CD8-positive, alpha-beta memory T cell (primary cell): ENCODE measurements around the gene RHOJ. TPM values are rescaled to one million over a fixed set of nuclear protein-coding genes. Genes with fewer than 3 reads are reported as not detected.
"Not testable (repeated sequence)": the region's sequence is repeated elsewhere in the genome, so short reads cannot be mapped to it uniquely, and the experiment has no call there.

Experiments used
- CTCF ChIA-PET: fragments of 350-600 bp; sonication (Branson Sonifier 250); formaldehyde crosslinking; loops from one replicate; lab custom pipeline; 2021; ENCODE audit warnings: antibody characterized with exemption; lab: Charles Lee
- POLR2A ChIA-PET: fragments of 350-600 bp; sonication (Branson Sonifier 250); formaldehyde crosslinking; loops from one replicate; lab custom pipeline; 2021; ENCODE audit warnings: antibody characterized with exemption; lab: Charles Lee
- DNase-seq, 5 donors: peaks; one replicate each; pipeline versions ENCODE4 v3.0.0 to v3.0.0-alpha.2; 2020 to 2022; ENCODE audit warnings: mixed read lengths in 1 of 5
- H3K27ac ChIP-seq: one replicate; pipeline ENCODE4 v1.7.0; 2013; ENCODE audit warnings: low read depth, mild to moderate bottlenecking, low read length, moderate library complexity
- H3K27me3 ChIP-seq: 2 replicates; pipeline ENCODE4 v1.7.0; 2013; ENCODE audit warnings: low read length, mild to moderate bottlenecking; ENCODE audit not compliant: insufficient read depth, poor library complexity, severe bottlenecking
- H3K36me3 ChIP-seq: 2 replicates; pipeline ENCODE4 v1.7.0; 2013; ENCODE audit warnings: mild to moderate bottlenecking, low read length, moderate library complexity; ENCODE audit not compliant: insufficient read depth
- H3K4me1 ChIP-seq: 2 replicates; pipeline ENCODE4 v1.7.0; 2013; ENCODE audit warnings: mild to moderate bottlenecking, low read length, moderate library complexity; ENCODE audit not compliant: insufficient read depth
- H3K4me3 ChIP-seq: 2 replicates; pipeline ENCODE4 v1.7.0; 2013; ENCODE audit warnings: mild to moderate bottlenecking, low read length
- H3K9me3 ChIP-seq: 2 replicates; pipeline ENCODE4 v1.7.0; 2013; ENCODE audit warnings: mild to moderate bottlenecking, low read length
- H3K27ac Mint-ChIP-seq, 8 donors: one replicate each; pipeline ENCODE4 v1.8.0; 2020 to 2021; ENCODE audit warnings: mixed read lengths in 8 of 8, mild to moderate bottlenecking in 6 of 8, inconsistent platforms in 3 of 8, moderate library complexity in 3 of 8
- H3K27me3 Mint-ChIP-seq, 2 donors: one replicate each; pipeline ENCODE4 v1.8.0; 2020 to 2021; ENCODE audit warnings: mixed read lengths in 2 of 2, mild to moderate bottlenecking in 1 of 2, moderate library complexity in 1 of 2
- H3K36me3 Mint-ChIP-seq, 3 donors: one replicate each; pipeline ENCODE4 v1.8.0; 2020 to 2021; ENCODE audit warnings: mixed read lengths in 3 of 3, inconsistent platforms in 1 of 3, mild to moderate bottlenecking in 1 of 3
- H3K4me1 Mint-ChIP-seq, 3 donors: one replicate each; pipeline ENCODE4 v1.8.0; 2020 to 2021; ENCODE audit warnings: mixed read lengths in 3 of 3, inconsistent platforms in 1 of 3, mild to moderate bottlenecking in 1 of 3
- H3K4me3 Mint-ChIP-seq, 7 donors: one replicate each; pipeline ENCODE4 v1.8.0; 2020 to 2021; ENCODE audit warnings: mixed read lengths in 7 of 7, mild to moderate bottlenecking in 6 of 7, moderate library complexity in 4 of 7, inconsistent platforms in 2 of 7
- H3K9me3 Mint-ChIP-seq, 5 donors: one replicate each; pipeline ENCODE4 v1.8.0; 2020 to 2022; ENCODE audit warnings: mixed read lengths in 5 of 5, mild to moderate bottlenecking in 3 of 5, moderate library complexity in 2 of 5, inconsistent platforms in 1 of 5
- polyA plus RNA-seq: library from polyadenylated mRNA; unstranded; fragments of 300-500 nt; fragmentation: Illumina TruSeq; gene quantifications from one replicate; pipeline ENCODE4 v1.2.3, GENCODE V29; 2021
- total RNA-seq, 2 experiments: library from RNA; stranded (reverse); gene quantifications; one replicate each; pipeline ENCODE4 v1.2.3, GENCODE V29; 2021

The RHOJ gene
- total and polyA plus RNA-seq, 3 experiments from 2014 or later = not detected

DNA sequence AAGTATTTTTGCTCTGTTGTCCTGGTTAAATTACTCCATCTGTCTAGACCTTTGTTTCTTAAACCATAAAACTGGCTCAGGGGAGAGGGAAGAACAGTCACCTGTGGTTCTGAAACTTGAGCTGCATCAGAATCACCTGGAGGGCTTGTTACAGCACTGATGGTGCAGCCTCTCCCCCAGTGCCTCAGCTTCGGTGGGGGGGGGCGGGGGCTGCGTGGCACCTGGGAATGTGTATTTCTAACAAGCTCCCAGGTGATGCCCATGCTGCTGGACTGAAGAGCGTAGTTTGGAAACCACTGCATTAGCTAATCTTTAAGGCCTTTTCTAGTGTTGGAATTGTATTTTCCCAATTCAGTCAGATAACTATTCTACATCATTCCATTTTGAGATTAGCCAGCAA, 71.8 kb downstream of the RHOJ start:
- no peaks in the 10 kb centered on the region for H3K4me1 Mint-ChIP-seq
- Histone ChIP-seq H3K27me3 (no peaks in the 10 kb centered on the region), H3K4me3 (no peak overlapping the region), H3K4me1 (no peaks in the 10 kb centered on the region), H3K36me3 (no peaks in the 10 kb centered on the region), H3K27ac (no peak overlapping the region), H3K9me3 (no peaks in the 10 kb centered on the region)
- no peak for DNase-seq
- CTCF ChIA-PET = no interaction called here
- no peak overlapping the region for H3K27ac Mint-ChIP-seq
- no peaks in the 10 kb centered on the region for H3K9me3 Mint-ChIP-seq
- H3K36me3 Mint-ChIP-seq = no peaks in the 10 kb centered on the region
- peaks cover 4 to 7% of the 10 kb centered on the region in 2 donors for H3K27me3 Mint-ChIP-seq
- no peak overlapping the region for H3K4me3 Mint-ChIP-seq
- POLR2A ChIA-PET = no interaction called here

GRCh38 chr14:63276492-63277342, 72.5 kb downstream of the RHOJ start:
- CTCF ChIA-PET = no interaction called here
- DNase-seq = no peak
- Mint-ChIP-seq H3K27me3 (peaks cover 2 to 7% of the 10 kb centered on the region in 2 donors), H3K36me3 (no peaks in the 10 kb centered on the region), H3K4me3 (no peak overlapping the region), H3K4me1 (no peaks in the 10 kb centered on the region), H3K27ac (no peak overlapping the region), H3K9me3 (no peaks in the 10 kb centered on the region)
- no peaks in the 10 kb centered on the region for H3K4me1 ChIP-seq
- POLR2A ChIA-PET = no interaction called here
- H3K9me3 ChIP-seq = no peaks in the 10 kb centered on the region
- H3K36me3 ChIP-seq = no peaks in the 10 kb centered on the region
- no peak overlapping the region for H3K4me3 ChIP-seq
- H3K27ac ChIP-seq = no peak overlapping the region
- no peaks in the 10 kb centered on the region for H3K27me3 ChIP-seq

- DNase-seq = no peak
- no peaks in the 10 kb centered on the region for H3K36me3 Mint-ChIP-seq
- ChIA-PET CTCF (no interaction called here), POLR2A (no interaction called here)
- no peaks in the 10 kb centered on the region for H3K9me3 ChIP-seq
- no peaks in the 10 kb centered on the region for H3K4me1 ChIP-seq
- no peaks in the 10 kb centered on the region for H3K27me3 ChIP-seq
- no peaks in the 10 kb centered on the region for H3K9me3 Mint-ChIP-seq
- no peak overlapping the region for H3K27ac Mint-ChIP-seq
- no peaks in the 10 kb centered on the region for H3K4me1 Mint-ChIP-seq
- H3K27me3 Mint-ChIP-seq = peaks cover 2 to 4% of the 10 kb centered on the region in 2 donors
- H3K36me3 ChIP-seq = no peaks in the 10 kb centered on the region
- no peak overlapping the region for H3K4me3 Mint-ChIP-seq
- no peak overlapping the region for H3K27ac ChIP-seq
- H3K4me3 ChIP-seq = no peak overlapping the region
These were observed 73.4 kb downstream of the RHOJ start for GRCh38 chr14:63277591-63278183.

- H3K27me3 Mint-ChIP-seq, H3K27ac ChIP-seq, POLR2A ChIA-PET, H3K4me1 Mint-ChIP-seq, CTCF ChIA-PET, H3K4me1 ChIP-seq, H3K9me3 Mint-ChIP-seq, H3K27ac Mint-ChIP-seq, H3K4me3 ChIP-seq, H3K36me3 ChIP-seq, H3K9me3 ChIP-seq, H3K27me3 ChIP-seq, DNase-seq, H3K36me3 Mint-ChIP-seq, H3K4me3 Mint-ChIP-seq: not testable (repeated sequence)
These were observed 75.7 kb downstream of the RHOJ start for GRCh38 chr14:63279933-63280332.

- no peaks in the 10 kb centered on the region for H3K27me3 ChIP-seq
- no peaks in the 10 kb centered on the region for H3K4me1 ChIP-seq
- Mint-ChIP-seq H3K27me3 (peaks cover 0 to 2% of the 10 kb centered on the region in 2 donors), H3K27ac (no peak overlapping the region), H3K36me3 (no peaks in the 10 kb centered on the region), H3K9me3 (no peaks in the 10 kb centered on the region), H3K4me3 (no peak overlapping the region), H3K4me1 (no peaks in the 10 kb centered on the region)
- no peak overlapping the region for H3K4me3 ChIP-seq
- ChIA-PET POLR2A (no interaction called here), CTCF (interaction anchor here (1.2 kb wide), 1 partner anchor 10 kb away, joined by 3 read pairs; no protein-coding TSS in a partner anchor)
- no peaks in the 10 kb centered on the region for H3K36me3 ChIP-seq
- DNase-seq = no peak
- H3K27ac ChIP-seq = no peak overlapping the region
- no peaks in the 10 kb centered on the region for H3K9me3 ChIP-seq
These were observed 79.0 kb downstream of the RHOJ start for GRCh38 chr14:63282997-63283883.

- H3K27me3 Mint-ChIP-seq = peaks cover 0 to 2% of the 10 kb centered on the region in 2 donors
- H3K4me3 Mint-ChIP-seq = no peak overlapping the region
- no peak overlapping the region for H3K27ac Mint-ChIP-seq
- no peaks in the 10 kb centered on the region for H3K36me3 Mint-ChIP-seq
- no peaks in the 10 kb centered on the region for H3K27me3 ChIP-seq
- H3K4me1 Mint-ChIP-seq = no peaks in the 10 kb centered on the region
- H3K4me3 ChIP-seq = no peak overlapping the region
- POLR2A ChIA-PET = no interaction called here
- H3K36me3 ChIP-seq = no peaks in the 10 kb centered on the region
- no peak overlapping the region for H3K27ac ChIP-seq
- H3K9me3 ChIP-seq = no peaks in the 10 kb centered on the region
- no peaks in the 10 kb centered on the region for H3K9me3 Mint-ChIP-seq
- DNase-seq = no peak
- CTCF ChIA-PET = interaction anchor here (1.2 kb wide), 1 partner anchor 11 kb away, joined by 3 read pairs; no protein-coding TSS in a partner anchor
- no peaks in the 10 kb centered on the region for H3K4me1 ChIP-seq
These were observed 79.6 kb downstream of the RHOJ start for GRCh38 chr14:63283884-63284248.

DNA sequence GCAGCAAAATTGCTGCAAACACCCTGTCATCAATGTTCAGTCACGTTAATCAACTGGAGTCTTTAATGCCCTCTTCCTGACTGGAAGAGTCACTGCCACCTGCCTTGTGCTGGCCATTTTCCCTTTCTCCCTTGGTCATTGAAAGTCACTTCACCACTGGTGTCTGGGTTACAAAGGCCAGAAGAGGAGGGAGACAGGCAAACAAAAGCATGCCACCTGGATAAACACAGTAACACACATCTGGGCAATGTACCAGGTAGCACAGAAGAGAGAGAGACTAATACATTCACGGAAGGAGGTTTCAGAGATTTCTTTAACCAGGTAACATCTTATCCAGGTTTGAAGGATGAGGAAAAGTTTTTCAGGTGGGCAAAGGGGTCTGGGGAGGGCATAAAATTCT, 81.8 kb downstream of the RHOJ start:
- Mint-ChIP-seq H3K36me3 (no peaks in the 10 kb centered on the region), H3K9me3 (no peaks in the 10 kb centered on the region), H3K27me3 (peaks cover 1 to 4% of the 10 kb centered on the region in 2 donors), H3K4me1 (no peaks in the 10 kb centered on the region), H3K4me3 (no peak overlapping the region), H3K27ac (no peak overlapping the region)
- Histone ChIP-seq H3K9me3 (no peaks in the 10 kb centered on the region), H3K4me1 (no peaks in the 10 kb centered on the region), H3K27ac (no peak overlapping the region), H3K4me3 (no peak overlapping the region), H3K36me3 (no peaks in the 10 kb centered on the region), H3K27me3 (no peaks in the 10 kb centered on the region)
- POLR2A ChIA-PET = no interaction called here
- DNase-seq = no peak
- CTCF ChIA-PET = no interaction called here
